Panc1 (cell line): ENCODE results near the gene CD44. TPM values are rescaled to one million over a fixed set of nuclear protein-coding genes. Genes with fewer than 3 reads are reported as not detected.

Source experiments
- ATAC-seq: fragments of 200-7000 bp; cut with Tn5 transposase; 2 replicates; pipeline ENCODE4 v1.9.1; 2020; ENCODE audit warnings: mild to moderate bottlenecking, moderate library complexity
- BruUV-seq: library from RNA; stranded (reverse); fragments of 400-500 nt; replicated peaks from 2 replicates; lab custom pipeline; 2021; lab: Mats Ljungman, UMichigan
- CTCF ChIA-PET: fragments of 300-600 bp; sonication (Branson Sonifier 250); formaldehyde crosslinking; loops from one replicate; lab custom pipeline; 2022; ENCODE audit warnings: antibody characterized with exemption; lab: Charles Lee
- POLR2A ChIA-PET: fragments of 300-600 bp; sonication (Branson Sonifier 250); formaldehyde crosslinking; loops from one replicate; lab custom pipeline; 2022; ENCODE audit warnings: antibody characterized with exemption; lab: Charles Lee
- DNase-seq: peaks from one replicate; pipeline ENCODE4 v3.0.0-alpha.2; 2010; ENCODE audit warnings: low read depth, low spot score
- H3K27ac ChIP-seq: 2 replicates; pipeline ENCODE4 v1.5.1; 2011; ENCODE audit warnings: mild to moderate bottlenecking, low read length, inconsistent platforms
- H3K27me3 ChIP-seq: fragments of 200-500 bp; sonication (Bioruptor generic); 2 replicates; pipeline ENCODE4 v1.6.0; 2014; ENCODE audit warnings: low read length, inconsistent platforms; ENCODE audit not compliant: control insufficient read depth, insufficient read depth
- H3K36me3 ChIP-seq: fragments of 200-500 bp; sonication (Bioruptor generic); 2 replicates; pipeline ENCODE4 v1.5.1; 2014; ENCODE audit warnings: inconsistent platforms, mild to moderate bottlenecking, low read length, moderate library complexity; ENCODE audit not compliant: control insufficient read depth, insufficient read depth
- H3K4me1 ChIP-seq: 2 replicates; pipeline ENCODE4 v1.5.1; 2011; ENCODE audit warnings: inconsistent platforms, mild to moderate bottlenecking, low read length, moderate library complexity; ENCODE audit not compliant: control insufficient read depth, insufficient read depth
- H3K4me3 ChIP-seq, 2 experiments: 2 replicates each; pipeline ENCODE4 v1.5.1; 2011 to 2012; ENCODE audit warnings: low read depth in 2 of 2, low read length in 2 of 2, mild to moderate bottlenecking in 2 of 2, inconsistent platforms in 1 of 2, moderate library complexity in 1 of 2
- H3K9me3 ChIP-seq: fragments of 200-500 bp; sonication (Bioruptor generic); 2 replicates; pipeline ENCODE4 v1.5.1; 2014; ENCODE audit warnings: low read depth, mild to moderate bottlenecking, inconsistent platforms, low read length, moderate library complexity; ENCODE audit not compliant: control insufficient read depth, insufficient read depth
- CTCF ChIP-seq: fragments of 450-650 bp; IDR thresholded peaks from 2 replicates; pipeline ENCODE4 v1.5.1; 2017; ENCODE audit warnings: mild to moderate bottlenecking
- POLR2AphosphoS5 ChIP-seq: IDR thresholded peaks from 2 replicates; pipeline ENCODE4 v1.6.1; 2012; ENCODE audit warnings: mild to moderate bottlenecking, low read depth, low read length, moderate library complexity
- SIN3A ChIP-seq: IDR thresholded peaks from 2 replicates; pipeline ENCODE4 v1.6.1; 2012; ENCODE audit warnings: low read depth, mild to moderate bottlenecking, low read length, moderate library complexity, borderline replicate concordance; ENCODE audit not compliant: insufficient read depth
- TCF7L2 ChIP-seq: IDR thresholded peaks from 2 replicates; pipeline ENCODE4 v1.6.1; 2011; ENCODE audit warnings: mild to moderate bottlenecking, low read depth, low read length, inconsistent platforms
- in situ Hi-C: cut with HindIII; loops from 2 replicates; pipeline ENCODE4 v1.10.0; 2016; ENCODE audit warnings: low sequenced_read_pairs, low pct_unique_long_range_greater_than_20kb
- intact Hi-C: fragments of 100-400 bp; cut with micrococcal nuclease; formaldehyde crosslinking; loops from one replicate; pipeline ENCODE4 v1.10.0; 2022; ENCODE audit not compliant: unreplicated experiment
- total RNA-seq: library from RNA; stranded (reverse); gene quantifications from one replicate; pipeline ENCODE4 v1.2.1, GENCODE V29; 2021; ENCODE audit not compliant: unreplicated experiment
- TF ChIP-seq, protein P1 (sequence below), 2 experiments: IDR thresholded peaks; 2 replicates each; pipeline ENCODE4 v1.6.1; 2011 to 2012; ENCODE audit warnings: low read depth in 2 of 2, control low read depth in 1 of 2, low read length in 1 of 2, mild to moderate bottlenecking in 1 of 2, moderate library complexity in 1 of 2; ENCODE audit not compliant: insufficient read depth in 1 of 2

CD44 gene
- total RNA-seq, 1 experiment from 2014 or later, result 1,819 TPM

DNA sequence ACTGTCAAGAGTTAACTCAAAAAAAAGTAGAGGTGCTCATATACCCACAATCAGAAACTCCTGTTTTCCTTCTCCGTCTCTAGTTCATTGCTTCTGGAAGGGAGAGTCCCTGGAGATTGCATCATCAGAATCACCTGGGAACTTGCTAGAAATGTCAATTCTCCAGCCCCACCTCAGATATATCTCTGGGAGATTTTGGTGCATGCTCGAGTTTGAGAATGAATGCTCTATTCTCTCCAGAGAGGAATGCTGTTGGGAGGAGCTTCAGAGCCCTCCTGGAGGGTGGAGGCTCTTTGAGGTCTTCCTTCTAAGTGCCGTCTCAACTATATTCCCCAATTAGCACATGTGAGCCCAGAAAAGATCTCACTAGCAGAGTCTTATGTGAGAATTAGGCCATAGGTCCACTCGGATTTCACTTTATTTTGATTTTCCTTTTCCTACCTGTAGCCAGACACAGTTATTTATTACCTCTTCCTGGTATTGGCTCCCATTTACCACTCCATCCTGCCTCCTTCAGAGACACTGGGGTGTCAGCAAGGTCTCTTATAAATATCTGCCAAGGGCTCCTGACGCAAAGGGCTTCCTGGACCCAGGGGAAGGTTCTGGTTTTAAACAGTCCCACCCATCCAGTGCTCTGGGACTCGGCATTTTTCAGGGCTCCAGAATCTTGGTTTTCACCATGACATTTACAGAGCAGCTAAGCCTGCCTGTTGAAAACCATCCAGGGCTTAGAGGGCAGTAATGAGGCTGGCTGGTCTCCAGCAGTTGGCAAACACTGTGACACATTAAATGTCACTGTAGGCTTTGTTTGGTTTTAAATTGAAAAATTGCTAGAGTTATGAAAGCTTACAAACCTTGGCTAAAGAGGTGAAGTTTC is 136.2 kb downstream of the CD44 start:
- BruUV-seq, result no TSS peak
- no peak overlapping the region; the same call in 1 of the 2 replicates for H3K27ac ChIP-seq
- POLR2A ChIA-PET, result no interaction called here

GRCh38 chr11:35275786-35276170 is 136.8 kb downstream of the CD44 start:
- no TSS peak for BruUV-seq

More for the DNA sequence above, 136.2 kb downstream of the CD44 start:
- TF ChIP-seq, protein P1, sequence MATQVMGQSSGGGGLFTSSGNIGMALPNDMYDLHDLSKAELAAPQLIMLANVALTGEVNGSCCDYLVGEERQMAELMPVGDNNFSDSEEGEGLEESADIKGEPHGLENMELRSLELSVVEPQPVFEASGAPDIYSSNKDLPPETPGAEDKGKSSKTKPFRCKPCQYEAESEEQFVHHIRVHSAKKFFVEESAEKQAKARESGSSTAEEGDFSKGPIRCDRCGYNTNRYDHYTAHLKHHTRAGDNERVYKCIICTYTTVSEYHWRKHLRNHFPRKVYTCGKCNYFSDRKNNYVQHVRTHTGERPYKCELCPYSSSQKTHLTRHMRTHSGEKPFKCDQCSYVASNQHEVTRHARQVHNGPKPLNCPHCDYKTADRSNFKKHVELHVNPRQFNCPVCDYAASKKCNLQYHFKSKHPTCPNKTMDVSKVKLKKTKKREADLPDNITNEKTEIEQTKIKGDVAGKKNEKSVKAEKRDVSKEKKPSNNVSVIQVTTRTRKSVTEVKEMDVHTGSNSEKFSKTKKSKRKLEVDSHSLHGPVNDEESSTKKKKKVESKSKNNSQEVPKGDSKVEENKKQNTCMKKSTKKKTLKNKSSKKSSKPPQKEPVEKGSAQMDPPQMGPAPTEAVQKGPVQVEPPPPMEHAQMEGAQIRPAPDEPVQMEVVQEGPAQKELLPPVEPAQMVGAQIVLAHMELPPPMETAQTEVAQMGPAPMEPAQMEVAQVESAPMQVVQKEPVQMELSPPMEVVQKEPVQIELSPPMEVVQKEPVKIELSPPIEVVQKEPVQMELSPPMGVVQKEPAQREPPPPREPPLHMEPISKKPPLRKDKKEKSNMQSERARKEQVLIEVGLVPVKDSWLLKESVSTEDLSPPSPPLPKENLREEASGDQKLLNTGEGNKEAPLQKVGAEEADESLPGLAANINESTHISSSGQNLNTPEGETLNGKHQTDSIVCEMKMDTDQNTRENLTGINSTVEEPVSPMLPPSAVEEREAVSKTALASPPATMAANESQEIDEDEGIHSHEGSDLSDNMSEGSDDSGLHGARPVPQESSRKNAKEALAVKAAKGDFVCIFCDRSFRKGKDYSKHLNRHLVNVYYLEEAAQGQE (IDR thresholded peaks at IDR 0.05; ENCODE audit: insufficient read depth in 1 of 2, low read depth in 2 of 2, low read length in 1 of 2), result no peak
- TF ChIP-seq POLR2AphosphoS5 (no peak), TCF7L2 (no peak), SIN3A (no peak), CTCF (no peak; the same call in 1 of the 2 replicates)
- CTCF ChIA-PET, result no interaction called here
- H3K4me1 ChIP-seq, result peaks cover 12% of the 10 kb centered on the region
- intact Hi-C loops, result no loop called here
- no peaks in the 10 kb centered on the region for H3K27me3 ChIP-seq
- in situ Hi-C loops, result no loop called here
- H3K9me3 ChIP-seq, result no peaks in the 10 kb centered on the region
- H3K36me3 ChIP-seq, result no peaks in the 10 kb centered on the region
- ATAC-seq, result no peak; the same call in 1 of the 2 replicates
- DNase-seq, result no peak
- no peak overlapping the region for H3K4me3 ChIP-seq

More at GRCh38 chr11:35275786-35276170, 136.8 kb downstream of the CD44 start:
- CTCF ChIA-PET, result no interaction called here
- no peak for DNase-seq
- H3K27ac ChIP-seq, result no peak overlapping the region
- TF ChIP-seq SIN3A (no peak), POLR2AphosphoS5 (no peak), TCF7L2 (no peak), CTCF (no peak)
- TF ChIP-seq, protein P1 (IDR thresholded peaks at IDR 0.05; ENCODE audit: insufficient read depth in 1 of 2, low read depth in 2 of 2, low read length in 1 of 2), result no peak
- POLR2A ChIA-PET, result interaction anchor here (0.6 kb wide), 1 partner anchor 9 kb away, joined by 4 read pairs; no protein-coding TSS in a partner anchor
- peaks cover 12% of the 10 kb centered on the region for H3K4me1 ChIP-seq
- H3K36me3 ChIP-seq, result no peaks in the 10 kb centered on the region
- H3K9me3 ChIP-seq, result no peaks in the 10 kb centered on the region
- no peak overlapping the region for H3K4me3 ChIP-seq
- H3K27me3 ChIP-seq, result no peaks in the 10 kb centered on the region
- intact Hi-C loops, result no loop called here
- in situ Hi-C loops, result no loop called here
- ATAC-seq, result no peak
